Inflammatory macrophage treated with lipopolysaccharide for 4 hours (primary cell): Measurements from ENCODE around the gene TFAP2D.

Source experiments
- DNase-seq: peaks from one replicate; pipeline ENCODE4 v3.0.0-alpha.2; 2020

TFAP2D gene

DNA sequence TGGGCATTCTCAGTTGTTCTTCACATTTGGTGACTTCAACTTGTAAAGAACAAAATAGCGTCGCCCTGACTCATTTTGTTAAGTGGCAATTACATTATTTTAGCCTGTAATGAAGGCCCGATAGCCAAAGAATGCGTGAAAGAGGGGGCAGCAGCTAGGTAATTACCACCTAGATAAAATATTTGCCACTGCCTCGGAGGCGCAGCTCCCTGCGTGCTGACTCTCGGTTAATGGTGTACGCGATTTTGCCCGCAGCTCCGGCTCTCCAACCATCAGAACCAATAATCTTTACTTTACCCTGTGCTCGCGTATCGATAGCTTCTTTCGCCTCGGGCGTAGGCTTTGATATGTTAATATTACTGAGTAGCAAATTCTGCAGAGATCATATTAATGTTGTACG is 8.7 kb downstream of the TFAP2D start:
- DNase-seq: no peak

DNA sequence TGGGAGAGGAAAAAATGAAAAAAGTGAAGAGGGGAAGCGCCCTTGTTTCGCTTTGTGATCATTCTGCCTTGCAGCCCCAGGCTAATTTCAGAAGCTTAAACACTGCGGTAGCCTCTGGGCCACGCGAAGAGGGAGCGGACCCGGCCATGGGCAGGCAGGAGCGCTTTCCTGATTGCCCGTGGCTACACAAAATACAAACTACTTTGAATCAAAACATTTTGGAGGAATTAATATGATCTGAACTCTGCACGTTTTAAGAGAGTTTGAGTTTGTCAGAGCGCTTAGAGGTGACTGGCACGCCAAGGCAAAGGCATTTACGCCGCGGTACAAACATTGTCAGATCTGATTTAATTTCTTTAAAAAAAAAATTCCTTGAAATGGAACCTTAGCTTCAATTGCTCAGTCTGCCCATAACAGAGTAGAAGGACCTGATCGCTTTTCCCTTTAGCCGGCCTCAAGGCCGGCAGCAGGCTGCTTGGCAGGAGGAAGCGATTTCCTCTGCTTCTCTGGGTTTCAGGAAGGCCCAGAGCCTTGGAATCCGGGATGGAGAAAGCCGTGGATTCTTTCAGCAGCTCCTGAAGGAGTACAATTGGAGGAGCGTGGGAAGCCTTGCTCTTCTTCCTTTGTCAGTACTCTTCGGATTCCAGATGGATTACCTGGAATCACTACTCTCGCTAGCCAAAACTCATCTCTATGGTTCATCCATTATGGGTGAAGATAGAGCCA is 9.7 kb downstream of the TFAP2D start:
- DNase-seq: no peak

DNA sequence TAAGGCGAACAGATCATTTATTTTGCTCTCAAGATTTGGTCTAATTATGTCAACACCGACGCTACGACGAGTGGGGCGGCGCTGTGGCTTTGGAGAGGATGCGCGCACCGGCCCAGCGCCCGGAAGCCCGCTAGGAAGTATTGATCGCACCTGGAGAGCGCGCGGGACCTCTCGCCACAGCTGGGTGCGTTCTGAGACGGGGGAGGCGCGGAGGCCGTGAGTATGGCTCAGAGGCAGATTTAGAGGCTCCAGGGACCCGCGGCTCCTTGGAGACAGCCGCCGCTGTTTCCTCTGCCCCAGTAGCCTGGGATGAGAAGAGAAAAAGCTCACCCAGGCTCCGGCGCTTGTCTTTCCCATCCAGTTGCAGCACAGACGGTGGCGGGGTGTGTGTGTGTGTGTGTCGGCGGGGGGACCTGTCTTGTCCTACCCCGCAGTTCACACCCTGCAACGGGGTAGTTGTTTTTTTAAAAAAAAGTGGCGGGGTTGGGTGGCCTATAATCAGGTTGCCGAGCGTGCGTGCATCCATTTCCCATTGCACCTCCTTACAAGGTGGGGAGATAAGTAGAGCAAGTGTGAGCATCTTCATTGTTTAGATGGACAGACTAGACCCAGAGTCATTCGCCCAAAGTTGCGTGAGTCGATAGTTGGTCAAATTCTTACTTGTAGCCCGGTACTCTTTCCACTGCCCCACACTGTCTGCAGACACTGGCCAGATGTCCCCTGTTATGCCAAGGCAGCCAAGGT is 11.2 kb downstream of the TFAP2D start:
- no peak for DNase-seq

DNA sequence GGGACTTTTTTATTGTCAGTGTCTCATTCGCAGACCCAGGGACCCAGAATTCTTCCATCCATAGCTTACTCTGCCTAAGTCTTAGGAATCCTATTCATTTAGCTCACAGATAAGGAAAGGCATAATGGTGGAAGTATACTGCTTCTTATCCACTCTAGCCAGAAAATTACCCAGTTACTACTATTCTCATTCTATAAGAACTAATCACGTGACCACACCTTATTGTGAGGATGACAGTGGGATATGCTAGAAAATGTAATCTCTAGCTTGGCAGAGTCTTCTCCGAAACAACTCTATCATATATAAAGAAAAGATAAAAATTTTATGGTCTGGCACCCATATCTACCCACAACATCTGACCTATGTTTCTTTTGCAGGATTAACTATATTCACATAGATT is 21.2 kb downstream of the TFAP2D start:
- no peak for DNase-seq

DNA sequence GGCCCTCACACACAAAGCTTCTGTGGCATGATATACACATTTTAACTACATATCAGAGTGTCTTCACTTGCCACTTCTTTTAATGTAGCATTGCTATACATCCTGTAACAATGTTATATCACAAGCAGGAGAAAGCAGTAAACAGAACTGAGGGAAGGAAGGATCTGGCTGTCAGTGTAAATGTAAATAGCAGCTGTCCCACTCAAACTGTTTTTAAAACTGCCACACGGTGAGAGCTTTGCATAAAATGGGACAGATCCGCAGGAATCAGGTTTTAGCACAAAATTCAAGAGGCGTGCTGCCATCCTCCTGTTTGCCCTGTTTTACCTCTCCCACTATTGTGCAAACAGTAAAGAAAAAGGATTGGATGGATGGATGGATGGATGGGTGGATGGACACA is 28.8 kb downstream of the TFAP2D start:
- DNase-seq: no peak

DNA sequence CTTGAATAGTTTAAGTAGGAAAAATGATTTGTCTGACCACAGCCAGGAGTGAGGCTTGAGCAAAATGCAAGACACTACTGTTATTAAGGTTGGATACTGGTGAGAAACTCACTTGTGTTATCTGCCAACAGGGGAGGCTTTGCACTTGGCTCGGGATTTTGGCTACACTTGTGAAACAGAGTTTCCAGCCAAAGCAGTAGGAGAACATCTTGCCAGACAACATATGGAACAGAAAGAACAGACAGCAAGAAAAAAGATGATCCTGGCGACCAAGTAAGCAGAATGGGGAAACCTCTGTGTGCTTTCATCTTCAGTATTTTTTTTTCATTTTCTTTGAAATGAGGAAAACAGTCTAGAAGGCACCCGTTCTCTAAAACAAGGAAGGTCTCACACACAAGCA is 31.6 kb downstream of the TFAP2D start:
- no peak for DNase-seq

DNA sequence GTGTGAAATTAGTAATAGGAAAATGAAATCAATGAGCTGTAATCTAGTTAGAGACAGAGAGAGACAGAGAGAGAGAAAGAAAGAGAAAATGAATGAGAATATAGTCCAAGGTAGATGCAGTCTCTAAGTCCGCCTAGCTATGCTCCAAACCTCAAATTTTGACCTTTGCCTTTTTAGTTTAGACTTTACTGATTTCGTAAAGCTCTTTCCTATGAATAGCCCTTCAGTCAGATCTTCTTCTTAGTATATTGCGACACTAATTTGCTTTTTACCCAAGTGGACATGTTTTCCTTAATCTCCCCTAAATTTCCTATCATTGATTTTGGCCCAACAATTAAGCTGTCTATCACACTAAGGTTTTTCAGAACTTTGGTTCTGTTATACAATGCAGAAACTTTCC is 49.5 kb downstream of the TFAP2D start:
- no peak for DNase-seq

DNA sequence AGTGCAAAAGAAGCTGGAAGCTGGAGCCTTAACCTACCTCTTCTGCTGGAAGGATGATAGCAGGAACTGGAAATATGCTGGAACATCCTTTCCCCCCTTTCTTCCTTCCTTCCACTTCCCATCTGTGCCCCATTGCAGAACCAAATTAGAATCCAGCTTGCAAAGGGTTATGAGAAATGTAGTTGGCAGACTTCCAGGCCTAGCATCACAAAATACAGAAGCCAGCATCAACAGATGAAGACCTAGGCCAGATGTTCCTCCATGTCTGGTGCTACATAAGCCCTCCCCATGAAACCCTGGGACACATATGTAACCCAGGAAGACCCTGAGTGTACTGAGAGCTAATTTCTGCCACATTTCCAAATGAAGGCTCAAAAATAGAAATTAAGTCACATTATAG is 65.4 kb downstream of the TFAP2D start:
- DNase-seq: no peak

DNA sequence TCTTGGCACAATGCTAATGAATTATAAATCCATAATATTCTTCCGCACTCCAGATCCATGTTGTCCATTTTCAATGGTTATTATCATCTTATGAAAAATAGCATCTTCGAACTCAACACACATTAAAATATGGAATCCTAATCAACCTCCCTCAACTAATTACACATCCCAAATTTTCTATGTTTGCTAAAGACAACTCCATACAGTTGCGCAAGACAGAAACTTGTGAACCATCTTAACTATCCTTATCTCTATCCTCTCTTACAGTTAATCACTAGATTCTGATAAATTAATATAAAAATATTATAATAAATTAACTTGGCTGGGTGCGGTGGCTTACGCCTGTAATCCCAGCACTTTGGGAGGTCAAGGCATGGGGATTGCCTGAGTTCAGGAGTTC is 67.1 kb downstream of the TFAP2D start:
- DNase-seq: no peak

DNA sequence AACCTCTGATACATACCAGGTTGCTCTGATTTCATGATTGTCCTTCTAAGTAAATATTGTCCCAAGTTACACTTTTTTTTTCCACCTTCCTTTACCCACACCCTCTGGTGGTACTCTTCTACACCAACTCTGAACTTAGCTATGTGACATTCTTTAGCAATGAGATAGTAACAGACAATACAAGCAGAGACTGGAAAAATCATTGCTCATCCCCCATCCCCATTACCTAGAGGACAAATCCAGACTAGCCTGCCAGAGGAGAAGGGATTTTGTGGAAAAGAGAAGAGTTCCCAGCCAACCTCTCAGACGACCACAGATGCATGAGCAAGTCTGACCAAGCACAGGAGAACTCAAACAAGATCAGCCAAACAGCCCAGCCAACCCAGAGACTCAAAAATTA is 72.6 kb downstream of the TFAP2D start:
- DNase-seq: no peak

DNA sequence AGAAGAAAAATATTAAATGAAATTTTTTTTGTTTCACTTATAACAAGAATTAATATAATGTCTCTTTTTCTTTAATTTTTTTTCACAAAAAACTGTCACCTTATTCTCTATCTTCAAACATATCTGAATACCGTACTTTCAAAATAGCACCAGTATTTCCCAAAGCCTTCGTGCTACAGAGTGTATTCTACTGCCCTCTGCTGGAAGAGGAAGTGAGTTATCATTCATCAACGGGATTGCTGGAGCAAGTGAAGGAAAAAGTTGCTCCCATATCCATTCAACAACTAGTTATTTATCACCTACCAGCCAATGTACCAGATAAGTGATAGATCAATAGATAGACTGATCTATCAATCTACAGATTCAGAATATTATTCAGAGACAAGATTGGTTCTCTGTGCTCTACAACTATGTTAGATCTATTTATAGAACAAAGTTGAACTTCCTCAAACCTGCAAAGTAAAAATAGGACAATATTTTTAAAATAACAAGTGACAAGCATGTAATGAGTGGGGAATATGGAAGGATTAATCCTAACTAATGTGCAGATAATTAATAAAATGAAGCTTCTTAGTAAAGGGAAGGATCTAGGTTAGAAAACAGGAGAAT is 78.7 kb downstream of the TFAP2D start:
- peak; percentile 44 for DNase-seq

DNA sequence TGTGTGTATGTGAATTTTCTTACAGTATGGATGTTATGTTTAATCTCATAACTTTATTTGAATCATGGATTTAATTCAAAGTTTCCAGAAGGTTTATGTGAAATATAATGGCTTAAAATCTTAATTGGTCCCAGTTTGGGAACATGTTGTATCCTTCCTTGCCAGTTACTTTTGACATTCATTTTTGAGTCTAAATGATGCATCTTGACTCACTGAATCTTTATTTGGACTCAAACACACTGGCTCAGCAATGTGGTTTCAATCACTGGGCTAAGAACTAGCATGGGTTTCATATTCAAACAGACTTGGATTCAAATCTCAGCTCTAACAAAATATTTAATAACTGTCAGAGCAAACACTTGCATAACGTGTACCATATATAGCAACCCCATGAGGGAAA is 79.4 kb downstream of the TFAP2D start:
- DNase-seq: no peak

DNA sequence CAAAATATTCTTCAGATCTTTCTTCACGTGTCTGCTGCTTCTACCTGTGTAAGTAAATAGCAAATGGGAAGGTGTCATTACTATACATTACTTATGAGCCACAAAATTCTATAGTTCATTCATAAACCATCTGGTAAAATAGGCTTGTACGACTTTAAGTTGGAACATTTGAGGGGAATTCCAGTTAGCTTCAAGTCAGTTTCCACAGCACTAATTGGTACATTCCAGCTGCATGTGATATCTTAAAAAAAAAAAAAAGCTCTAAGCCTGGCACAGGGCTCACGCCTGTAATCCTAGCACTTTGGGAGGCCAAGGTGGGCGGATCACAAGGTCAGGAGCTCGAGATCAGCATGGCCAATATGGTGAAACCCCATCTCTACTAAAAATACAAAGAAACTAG is 82.2 kb downstream of the TFAP2D start:
- no peak for DNase-seq

DNA sequence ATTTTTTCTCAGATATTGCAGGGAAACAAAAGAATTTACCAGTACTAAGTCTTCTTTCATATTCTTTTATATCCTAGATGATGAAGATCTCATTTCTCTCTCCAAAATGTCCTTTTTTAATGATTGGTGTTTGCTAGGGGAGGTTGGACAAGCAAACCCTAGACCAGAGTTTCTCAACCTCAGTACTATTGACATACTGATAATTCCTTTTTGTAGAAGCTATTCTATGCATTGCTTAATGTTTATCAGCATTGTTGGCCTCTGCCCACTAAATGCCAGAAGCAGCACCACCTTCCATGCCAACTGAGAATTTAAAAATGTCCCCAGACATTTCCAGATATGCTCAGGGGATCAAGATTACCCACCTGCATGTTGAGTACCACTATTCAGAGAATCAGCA is 91.0 kb downstream of the TFAP2D start:
- no peak for DNase-seq

DNA sequence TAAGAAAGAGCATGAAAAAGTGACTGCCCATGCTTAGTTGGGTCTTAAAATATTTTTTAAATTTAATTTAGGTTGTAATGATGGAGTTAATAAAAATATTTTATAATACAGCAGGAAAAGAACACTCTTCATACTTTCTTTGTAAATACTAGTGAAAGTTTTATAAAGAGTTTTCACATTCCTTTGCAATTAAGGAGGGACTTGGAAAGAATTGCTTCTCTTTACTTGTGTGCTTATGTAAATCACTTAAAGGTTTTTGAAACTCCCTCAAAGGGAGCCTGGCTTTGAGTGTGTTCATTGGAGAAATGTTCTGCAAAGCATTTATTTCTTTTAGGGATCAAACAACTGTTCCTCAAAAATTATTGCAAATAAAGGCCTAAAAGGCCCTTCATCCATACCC is 93.7 kb downstream of the TFAP2D start:
- DNase-seq: no peak

DNA sequence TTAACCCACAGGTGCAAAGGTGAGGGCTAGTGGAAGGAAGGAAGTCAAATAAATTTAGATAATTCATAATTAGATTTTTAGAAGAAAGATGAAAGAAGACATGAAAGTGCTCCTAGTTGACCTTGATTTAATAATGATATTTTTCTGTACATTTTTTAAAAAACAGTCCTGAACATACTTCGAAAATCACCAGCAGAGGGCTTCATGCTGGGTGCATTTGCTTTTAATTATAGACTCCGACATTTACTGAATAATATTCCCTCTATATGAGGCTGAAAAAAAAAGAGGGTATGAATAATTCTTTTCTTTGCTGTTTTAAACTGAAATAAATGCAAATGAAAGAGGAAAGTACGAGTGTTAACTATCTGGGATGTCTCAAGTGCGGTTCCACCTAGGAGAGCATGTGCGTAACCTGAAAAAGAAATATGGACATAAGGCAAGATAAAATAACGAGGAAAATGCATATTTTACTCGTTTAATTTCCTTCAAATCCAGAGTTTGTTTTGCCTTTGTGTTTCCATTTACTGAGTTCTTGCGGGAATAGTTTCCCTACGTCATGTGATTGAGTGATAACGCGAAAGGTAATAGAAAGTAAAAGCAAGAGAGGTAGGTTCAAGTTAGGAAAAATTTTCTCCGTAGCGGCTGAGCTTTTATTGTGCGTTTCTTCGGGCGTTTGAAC is 102.2 kb downstream of the TFAP2D start:
- peak; percentile 14 for DNase-seq

DNA sequence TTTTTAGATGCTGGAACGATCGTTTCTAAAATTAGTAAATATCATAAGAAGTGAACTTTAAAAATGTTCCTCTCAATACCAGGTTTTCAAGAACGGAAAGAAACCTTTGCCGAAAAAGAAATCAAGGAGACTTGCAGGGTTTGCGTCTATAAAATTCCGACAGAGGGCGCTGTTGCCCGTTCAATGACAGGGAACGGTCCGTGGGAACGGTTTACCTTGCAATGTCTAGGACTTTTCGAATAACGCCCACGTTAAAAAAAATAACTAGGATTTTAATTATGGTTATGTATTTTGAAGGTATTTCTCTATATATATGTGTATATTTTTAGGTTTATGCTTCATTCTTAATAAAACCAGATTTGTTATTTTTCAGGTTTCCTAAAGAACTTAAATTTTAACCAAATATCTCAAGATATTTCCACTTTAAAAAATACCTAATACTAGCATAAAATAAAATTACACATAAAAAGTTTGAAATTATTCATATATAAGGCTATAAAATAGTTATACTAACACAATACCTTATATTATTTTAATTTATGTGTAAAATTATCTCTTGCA is 102.9 kb downstream of the TFAP2D start:
- peak; percentile 67 for DNase-seq

DNA sequence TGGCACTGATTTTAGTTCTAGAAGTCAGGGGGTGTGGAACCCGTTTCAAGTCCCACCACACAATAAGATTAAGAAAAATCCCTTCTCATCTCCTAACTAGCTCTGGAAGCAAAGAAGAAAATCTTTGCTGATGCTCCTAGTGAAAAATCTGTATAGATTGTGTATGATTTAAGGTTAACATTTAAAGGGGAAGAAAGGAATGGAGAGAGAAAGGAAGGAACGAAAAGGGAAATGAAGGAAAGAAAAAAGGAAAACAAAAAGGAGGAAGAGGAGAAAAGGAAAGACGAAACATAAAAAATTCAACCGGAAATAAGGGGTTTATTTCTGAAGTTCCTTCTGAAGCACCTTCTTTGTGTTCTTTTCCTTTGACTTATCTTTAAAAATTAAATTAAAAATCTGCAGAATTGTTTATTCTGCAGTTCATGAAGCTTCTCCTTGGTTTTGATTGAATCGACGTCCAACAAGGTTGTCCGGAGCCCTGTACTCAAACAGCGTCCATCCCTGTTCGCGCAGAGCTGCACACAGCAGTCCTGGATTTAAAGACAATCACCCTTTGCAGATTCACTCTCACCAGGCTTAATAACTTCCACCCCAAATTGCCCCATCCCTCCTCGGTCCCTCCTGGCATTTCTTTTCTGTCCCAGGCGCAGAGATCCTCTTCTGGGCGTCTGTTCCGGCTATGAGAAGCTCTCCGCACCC is 103.8 kb downstream of the TFAP2D start:
- no peak for DNase-seq

DNA sequence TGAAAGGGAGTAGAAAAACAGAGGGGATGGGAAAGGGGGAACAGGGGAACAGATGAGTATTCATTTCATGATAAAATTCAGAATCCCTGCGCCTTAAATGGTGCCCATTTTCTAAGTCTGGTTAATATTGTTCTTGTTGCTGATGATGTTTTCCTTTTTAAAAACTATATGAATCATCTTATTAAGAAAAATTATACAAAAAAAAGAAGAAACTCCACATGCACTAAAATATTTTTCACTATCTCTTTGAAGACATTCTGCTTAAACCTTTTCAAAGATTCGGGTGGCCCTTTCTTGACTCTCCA is 104.3 kb downstream of the TFAP2D start:
- no peak for DNase-seq

DNA sequence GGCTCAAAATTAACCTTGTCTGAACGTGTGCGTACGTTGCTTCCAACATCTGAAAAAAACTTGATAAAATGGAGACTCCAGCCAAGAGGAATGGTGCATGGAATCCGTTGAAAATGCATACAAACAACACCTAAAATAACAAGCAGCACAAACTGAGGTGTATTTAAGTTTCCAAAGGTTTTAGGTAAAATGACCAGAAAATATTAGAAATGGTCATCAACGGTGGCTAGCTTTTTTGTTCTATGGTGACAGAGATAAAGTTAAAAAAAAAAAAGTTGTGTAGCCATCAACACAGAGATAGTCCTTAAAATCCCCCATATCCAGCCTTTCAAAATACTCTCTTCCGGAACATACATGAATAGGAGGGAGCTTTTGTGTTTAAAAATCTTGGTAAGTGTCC is 104.7 kb downstream of the TFAP2D start:
- DNase-seq: no peak

DNA sequence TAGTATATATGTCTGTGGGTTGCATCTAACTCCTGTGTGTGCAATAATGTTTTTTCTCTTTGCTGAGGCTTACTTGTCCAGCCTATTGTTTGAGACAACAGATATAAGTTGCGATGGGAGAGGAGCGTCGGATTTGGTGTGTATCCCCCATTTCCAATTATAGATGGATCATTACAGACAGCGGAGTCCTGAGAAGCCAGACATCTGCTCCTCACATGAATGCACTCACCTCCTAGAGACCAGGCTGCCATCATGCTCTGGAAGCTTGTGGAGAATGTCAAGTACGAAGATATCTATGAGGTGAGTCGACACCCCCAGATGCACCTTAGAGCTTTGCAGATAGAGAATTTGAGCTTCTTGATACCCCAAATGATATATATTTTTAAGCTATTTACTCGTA is 105.3 kb downstream of the TFAP2D start, which contains the start of gene TFAP2B:
TFAP2B (plus strand) TSS at position 199 of the 400 bp plus-strand sequence; CDS start at position 220, 21 bp downstream.
- no peak for DNase-seq

DNA sequence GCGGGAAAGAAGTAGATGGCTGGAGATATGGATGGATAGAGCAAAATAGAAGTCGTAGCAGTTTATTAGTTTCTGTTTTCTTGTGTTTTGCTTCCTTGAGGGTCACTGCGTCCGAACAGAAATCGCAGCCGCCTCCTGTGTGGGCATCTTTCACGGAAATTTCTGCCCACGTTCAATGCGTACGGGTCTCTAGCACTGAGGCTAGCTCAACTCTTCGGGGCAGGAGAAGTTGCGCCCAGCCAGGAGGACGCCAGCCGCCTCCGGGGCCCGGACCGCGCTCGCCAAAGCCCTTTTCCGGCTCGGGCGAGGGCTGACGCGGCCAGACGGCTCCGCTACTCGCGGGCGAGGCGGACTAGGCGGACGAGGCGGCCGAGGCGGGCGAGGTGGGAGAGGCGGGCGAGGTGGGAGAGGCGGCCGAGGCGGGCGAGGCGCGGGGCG is 106.2 kb downstream of the TFAP2D start:
- no peak for DNase-seq
